ENCODE results near the gene CCDC24. TPM values are rescaled to one million over a fixed set of nuclear protein-coding genes. Genes with fewer than 3 reads are reported as not detected.

Gene CCDC24
- total RNA-seq, 1 experiment from 2014 or later, result 11.8 TPM

- peak within 1 kb of the TSS; percentile 91 to 96 for H3K4me3 Mint-ChIP-seq
- peaks cover 4 to 16% (median 5%) of the 10 kb centered on the region in 3 experiments; a peak in 3 of 7 replicates for H3K36me3 Mint-ChIP-seq (ENCODE audit: insufficient read depth in 1 of 3, low read depth in 3 of 3)
- H3K27ac Mint-ChIP-seq, result peak within 1 kb of the TSS; percentile 96 to 98 (median 98)
- Histone ChIP-seq H3K18ac (ENCODE audit: insufficient read length, low read depth, low read length) (peak within 1 kb of the TSS; percentile 64), H3K9me3 (ENCODE audit: control insufficient read depth, low read depth, low read length) (no peaks in the 10 kb centered on the region), H4K20me1 (ENCODE audit: control insufficient read depth, insufficient read depth, insufficient read length) (no peaks in the 10 kb centered on the region), H3K4ac (ENCODE audit: low read depth, low read length) (no peak within 1 kb of the TSS), H2BK120ac (ENCODE audit: low read depth, low read length, poor library complexity, severe bottlenecking) (no peak within 1 kb of the TSS), H2BK12ac (ENCODE audit: insufficient read length, low read depth, low read length) (no peak within 1 kb of the TSS), H3K9ac (ENCODE audit: extremely low read depth, insufficient read length, low read length) (peak within 1 kb of the TSS; percentile 68), H3K23ac (ENCODE audit: insufficient read length, low read depth, low read length) (no peak within 1 kb of the TSS), H2BK20ac (ENCODE audit: low read depth, low read length, poor library complexity, severe bottlenecking) (no peak within 1 kb of the TSS), H3K79me2 (ENCODE audit: insufficient read depth, low read length) (no peaks in the 10 kb centered on the region), H2AK5ac (ENCODE audit: insufficient read length, low read length) (no peak within 1 kb of the TSS), H3K79me1 (ENCODE audit: insufficient read depth, low read depth, low read length, poor library complexity, severe bottlenecking) (no peaks in the 10 kb centered on the region), H3K23me2 (ENCODE audit: insufficient read length, low read depth, low read length, poor library complexity, severe bottlenecking) (peaks cover 7% of the 10 kb centered on the region), H3K14ac (ENCODE audit: insufficient read depth, low read length) (peak within 1 kb of the TSS; percentile 82), H2BK5ac (ENCODE audit: insufficient read length, low read length) (no peak within 1 kb of the TSS), H3K27ac (ENCODE audit: insufficient read length, low read depth, low read length) (no peak within 1 kb of the TSS), H4K91ac (ENCODE audit: insufficient read length, low read depth, low read length) (no peak within 1 kb of the TSS), H3K4me1 (ENCODE audit: insufficient read depth, low read length) (peaks cover 9% of the 10 kb centered on the region; the same call in 1 of the 2 replicates), H4K5ac (ENCODE audit: insufficient read length, low read depth, low read length) (no peak within 1 kb of the TSS), H3T11ph (ENCODE audit: low read length) (no peak within 1 kb of the TSS), H3K4me2 (ENCODE audit: insufficient read depth, insufficient read length, low read length) (peak within 1 kb of the TSS; percentile 42), H3K27me3 (ENCODE audit: insufficient read depth, low read length) (no peaks in the 10 kb centered on the region), H4K8ac (replicated peaks; ENCODE audit: insufficient read length, low read depth, low read length) (no peak within 1 kb of the TSS), H2AFZ (ENCODE audit: low read length) (no peak within 1 kb of the TSS), H2BK15ac (ENCODE audit: low read depth, low read length) (no peak within 1 kb of the TSS), H3K56ac (ENCODE audit: insufficient read length, low read depth, low read length) (no peak within 1 kb of the TSS)
- no peaks in the 10 kb centered on the region for H3K9me3 Mint-ChIP-seq
- peaks cover 7% of the 10 kb centered on the region for H3K27me3 Mint-ChIP-seq (ENCODE audit: low read depth)
- TF ChIP-seq CTCF (conservative IDR thresholded peaks at IDR 0.05), result no peak
- peak; percentile 70 for DNase-seq
- no CpG with 5 or more reads among the region's 40 CpGs for WGBS (ENCODE audit: extremely low coverage, insufficient read length, low lambda C conversion rate)
- peaks cover 39 to 41% of the 10 kb centered on the region in 2 experiments for H3K4me1 Mint-ChIP-seq
These were observed 40.1 kb downstream of the CCDC24 start, which contains the start of gene SLC6A9 for GRCh38 chr1:44031252-44032169. TSS of gene SLC6A9 (minus strand) at chr1:44031462. CDS start at chr1:44024277, 7,185 bp downstream.

Measured in H9 (cell line).